ENCODE data around the gene BMPER. TPM values are rescaled to one million over a fixed set of nuclear protein-coding genes. Genes with fewer than 3 reads are reported as not detected.

The BMPER gene
- total RNA-seq, 1 experiment from 2014 or later = not detected

DNA sequence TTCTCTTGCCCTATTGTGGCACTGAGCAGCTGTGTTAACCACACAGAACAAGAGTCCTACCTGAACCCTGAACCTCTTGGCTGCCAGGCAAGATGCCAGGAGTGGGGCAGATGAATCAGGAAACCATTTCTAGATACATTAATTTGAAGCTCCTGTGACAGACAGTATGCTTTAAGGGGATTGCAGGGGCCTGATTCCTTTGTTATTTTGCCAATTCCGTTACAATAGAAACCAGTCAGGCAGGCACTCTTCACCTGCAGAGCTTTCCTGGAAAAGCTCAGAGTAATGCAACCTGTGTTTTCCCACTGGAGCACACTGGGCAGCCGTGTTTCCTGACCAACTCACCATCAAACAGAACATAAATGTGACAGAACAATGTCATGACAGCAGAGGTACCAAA lies 233.1 kb downstream of the BMPER start:
- CTCF ChIA-PET = no interaction called here
- H3K9me3 Mint-ChIP-seq (ENCODE audit: unreplicated experiment) = no peaks in the 10 kb centered on the region

GRCh38 chr7:34139086-34139485 lies 233.7 kb downstream of the BMPER start:
- H3K4me1 ChIP-seq = no peaks in the 10 kb centered on the region
- no peak for TF ChIP-seq CTCF (IDR thresholded peaks at IDR 0.05; ENCODE audit: insufficient read depth in 1 of 2, low read depth in 1 of 2, low read length in 1 of 2, severe bottlenecking in 1 of 2, unreplicated experiment in 1 of 2)
- Mint-ChIP-seq H3K36me3 (ENCODE audit: insufficient read depth, unreplicated experiment) (no peaks in the 10 kb centered on the region), H3K4me1 (ENCODE audit: low read depth, unreplicated experiment) (no peaks in the 10 kb centered on the region), H3K27me3 (ENCODE audit: insufficient read depth, unreplicated experiment) (peaks cover 10% of the 10 kb centered on the region), H3K4me3 (ENCODE audit: unreplicated experiment) (no peak overlapping the region), H3K27ac (ENCODE audit: unreplicated experiment) (no peak overlapping the region), H3K9me3 (ENCODE audit: unreplicated experiment) (no peaks in the 10 kb centered on the region)
- ChIA-PET POLR2A (no interaction called here), CTCF (no interaction called here)
- no peaks in the 10 kb centered on the region for H3K36me3 ChIP-seq (ENCODE audit: control insufficient read depth, insufficient read depth, low read length)
- no peaks in the 10 kb centered on the region for H3K9me3 ChIP-seq
- no peaks in the 10 kb centered on the region for H3K27me3 ChIP-seq (replicated peaks; ENCODE audit: control insufficient read depth, insufficient read depth, low read length)
- BruUV-seq (replicated peaks) = no TSS peak
- H3K4me3 ChIP-seq (ENCODE audit: low read depth, low read length) = no peak overlapping the region
- intact Hi-C loops (cut with micrococcal nuclease; ENCODE audit: unreplicated experiment) = no loop called here
- no peak for DNase-seq

More for the DNA sequence above, 233.1 kb downstream of the BMPER start:
- Histone ChIP-seq H3K9me3 (no peaks in the 10 kb centered on the region), H3K36me3 (ENCODE audit: control insufficient read depth, insufficient read depth, low read length) (no peaks in the 10 kb centered on the region), H3K4me1 (no peaks in the 10 kb centered on the region), H3K4me3 (ENCODE audit: low read depth, low read length) (no peak overlapping the region), H3K27me3 (replicated peaks; ENCODE audit: control insufficient read depth, insufficient read depth, low read length) (no peaks in the 10 kb centered on the region)
- Mint-ChIP-seq H3K27ac (ENCODE audit: unreplicated experiment) (no peak overlapping the region), H3K4me1 (ENCODE audit: low read depth, unreplicated experiment) (no peaks in the 10 kb centered on the region), H3K27me3 (ENCODE audit: insufficient read depth, unreplicated experiment) (peaks cover 6% of the 10 kb centered on the region), H3K4me3 (ENCODE audit: unreplicated experiment) (no peak overlapping the region), H3K36me3 (ENCODE audit: insufficient read depth, unreplicated experiment) (no peaks in the 10 kb centered on the region)
- intact Hi-C loops (cut with micrococcal nuclease; ENCODE audit: unreplicated experiment) = no loop called here
- POLR2A ChIA-PET = no interaction called here
- no peak for TF ChIP-seq CTCF (IDR thresholded peaks at IDR 0.05; ENCODE audit: insufficient read depth in 1 of 2, low read depth in 1 of 2, low read length in 1 of 2, severe bottlenecking in 1 of 2, unreplicated experiment in 1 of 2)
- BruUV-seq (replicated peaks) = no TSS peak
- DNase-seq = no peak

GRCh38 chr7:34140066-34140465 lies 234.7 kb downstream of the BMPER start:
- H3K36me3 ChIP-seq (ENCODE audit: control insufficient read depth, insufficient read depth, low read length) = no peaks in the 10 kb centered on the region
- intact Hi-C loops (cut with micrococcal nuclease; ENCODE audit: unreplicated experiment) = no loop called here
- DNase-seq = no peak
- no peaks in the 10 kb centered on the region for H3K9me3 ChIP-seq
- TF ChIP-seq CTCF (IDR thresholded peaks at IDR 0.05; ENCODE audit: insufficient read depth in 1 of 2, low read depth in 1 of 2, low read length in 1 of 2, severe bottlenecking in 1 of 2, unreplicated experiment in 1 of 2) = no peak
- H3K4me1 Mint-ChIP-seq (ENCODE audit: low read depth, unreplicated experiment) = no peaks in the 10 kb centered on the region
- H3K4me3 Mint-ChIP-seq (ENCODE audit: unreplicated experiment) = no peak overlapping the region
- H3K4me1 ChIP-seq = no peaks in the 10 kb centered on the region
- no TSS peak for BruUV-seq (replicated peaks)
- POLR2A ChIA-PET = no interaction called here
- no peaks in the 10 kb centered on the region for H3K36me3 Mint-ChIP-seq (ENCODE audit: insufficient read depth, unreplicated experiment)
- H3K9me3 Mint-ChIP-seq (ENCODE audit: unreplicated experiment) = no peaks in the 10 kb centered on the region
- H3K4me3 ChIP-seq (ENCODE audit: low read depth, low read length) = no peak overlapping the region
- CTCF ChIA-PET = no interaction called here
- no peak overlapping the region for H3K27ac Mint-ChIP-seq (ENCODE audit: unreplicated experiment)
- peaks cover 10% of the 10 kb centered on the region for H3K27me3 Mint-ChIP-seq (ENCODE audit: insufficient read depth, unreplicated experiment)
- no peaks in the 10 kb centered on the region for H3K27me3 ChIP-seq (replicated peaks; ENCODE audit: control insufficient read depth, insufficient read depth, low read length)
